Lower lobe of right lung (tissue), 2 donors: Measurements from ENCODE around the gene NMT2. TPM values are rescaled to one million over a fixed set of nuclear protein-coding genes. Genes with fewer than 3 reads are reported as not detected.

Experiments
- ATAC-seq, 2 donors: fragments of 200-7000 bp; cut with Tn5 transposase; one replicate each; pipeline ENCODE4 v1.9.1; 2020 to 2022; ENCODE audit warnings: mild to moderate bottlenecking in 2 of 2, moderate library complexity in 2 of 2
- DNase-seq: peaks from one replicate; pipeline ENCODE4 v3.0.0-alpha.2; 2020
- H3K27ac ChIP-seq: fragments of 200-600 bp; one replicate; pipeline ENCODE4 v1.8.0; 2022
- H3K27me3 ChIP-seq: fragments of 200-600 bp; one replicate; pipeline ENCODE4 v1.8.0; 2022; ENCODE audit warnings: low read depth
- H3K36me3 ChIP-seq: fragments of 200-600 bp; one replicate; pipeline ENCODE4 v1.8.0; 2022; ENCODE audit warnings: mild to moderate bottlenecking
- H3K4me1 ChIP-seq: fragments of 200-600 bp; one replicate; pipeline ENCODE4 v1.8.0; 2022
- H3K4me3 ChIP-seq: fragments of 200-600 bp; one replicate; pipeline ENCODE4 v1.8.0; 2022; ENCODE audit warnings: mild to moderate bottlenecking
- H3K9me3 ChIP-seq: fragments of 200-600 bp; one replicate; pipeline ENCODE4 v1.8.0; 2022
- CTCF ChIP-seq: fragments of 200-600 bp; IDR thresholded peaks from one replicate; pipeline ENCODE4 v1.8.0; 2022; ENCODE audit warnings: antibody characterized with exemption, mild to moderate bottlenecking
- intact Hi-C: fragments of 100-400 bp; cut with DNase I; formaldehyde crosslinking; loops from one replicate; pipeline ENCODE4 v1.11.0; 2022
- total RNA-seq: library from RNA; stranded (reverse); fragmentation: NEBNext Ultra II Directional; extraction: Animal tissue kit (Norgen Biotek cat#: 25700); gene quantifications from one replicate; pipeline ENCODE4 v1.2.1, GENCODE V29; 2021
- donor health status: DM: no; HTN: yes; CAD: no; lungs with severe emphysema.

Gene NMT2
- total RNA-seq, 1 donor from 2014 or later = 10.2 TPM

- intact Hi-C loops = no loop called here
- no peak overlapping the region for H3K27ac ChIP-seq
- TF ChIP-seq CTCF = no peak
- H3K36me3 ChIP-seq = peaks cover 45% of the 10 kb centered on the region
- ATAC-seq (no peak), DNase-seq (no peak)
- H3K9me3 ChIP-seq = no peaks in the 10 kb centered on the region
- H3K27me3 ChIP-seq = no peaks in the 10 kb centered on the region
- H3K4me1 ChIP-seq = no peaks in the 10 kb centered on the region
- H3K4me3 ChIP-seq = no peak overlapping the region
Observed at GRCh38 chr10:15137636-15138035, 30.9 kb downstream of the NMT2 start.

- TF ChIP-seq CTCF = no peak
Observed at GRCh38 chr10:15137036-15137359, 31.5 kb downstream of the NMT2 start.

GRCh38 chr10:15136129-15137035 lies 32.1 kb downstream of the NMT2 start:
- TF ChIP-seq CTCF = no peak
- Histone ChIP-seq H3K4me1 (no peaks in the 10 kb centered on the region), H3K27ac (no peak overlapping the region), H3K27me3 (no peaks in the 10 kb centered on the region), H3K36me3 (peaks cover 56% of the 10 kb centered on the region), H3K4me3 (no peak overlapping the region), H3K9me3 (no peaks in the 10 kb centered on the region)
- ATAC-seq (no peak), DNase-seq (no peak)
- intact Hi-C loops = no loop called here

More at GRCh38 chr10:15137036-15137359, 31.5 kb downstream of the NMT2 start:
- intact Hi-C loops = no loop called here
- ATAC-seq = no peak
- H3K4me1 ChIP-seq = no peaks in the 10 kb centered on the region
- DNase-seq = no peak
- H3K9me3 ChIP-seq = no peaks in the 10 kb centered on the region
- no peak overlapping the region for H3K27ac ChIP-seq
- H3K36me3 ChIP-seq = peaks cover 49% of the 10 kb centered on the region
- H3K27me3 ChIP-seq = no peaks in the 10 kb centered on the region
- no peak overlapping the region for H3K4me3 ChIP-seq

- no peak for TF ChIP-seq CTCF
- Histone ChIP-seq H3K4me1 (no peaks in the 10 kb centered on the region), H3K27ac (no peak overlapping the region), H3K9me3 (no peaks in the 10 kb centered on the region), H3K4me3 (no peak overlapping the region), H3K27me3 (no peaks in the 10 kb centered on the region), H3K36me3 (peaks cover 72% of the 10 kb centered on the region)
- intact Hi-C loops = no loop called here
- no peak for DNase-seq
- ATAC-seq = no peak
Observed at GRCh38 chr10:15131330-15131729, 37.2 kb downstream of the NMT2 start.

- peaks cover 39% of the 10 kb centered on the region for H3K36me3 ChIP-seq
- no peak overlapping the region for H3K27ac ChIP-seq
- no peak overlapping the region for H3K4me3 ChIP-seq
- DNase-seq (no peak), ATAC-seq (no peak)
- intact Hi-C loops = no loop called here
- no peaks in the 10 kb centered on the region for H3K4me1 ChIP-seq
- no peaks in the 10 kb centered on the region for H3K9me3 ChIP-seq
- TF ChIP-seq CTCF = no peak
- H3K27me3 ChIP-seq = no peaks in the 10 kb centered on the region
Observed at GRCh38 chr10:15124908-15125307, 43.6 kb downstream of the NMT2 start.
